ENCODE results near the gene CXCL16.

DNA sequence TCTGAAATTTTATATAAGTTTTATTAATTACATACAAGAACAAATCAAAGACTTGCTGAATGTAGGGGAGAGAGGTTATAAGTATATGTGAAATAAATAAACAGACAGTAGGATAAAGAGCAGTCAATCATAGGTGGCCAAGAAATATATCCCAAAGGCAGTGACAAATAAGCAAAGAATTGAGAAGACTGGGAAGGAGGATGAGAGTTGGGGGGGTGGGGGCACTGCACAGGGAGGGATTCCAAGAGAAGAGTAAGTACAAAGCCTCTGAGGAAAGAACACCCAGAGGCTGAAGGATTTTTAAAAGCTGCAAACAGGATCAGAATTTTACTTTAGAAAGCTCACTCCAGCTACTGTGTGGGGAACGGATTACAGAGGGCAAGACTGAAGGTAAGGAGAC lies 38.6 kb downstream of the CXCL16 start:
- TF ChIP-seq POLR2A (IDR thresholded peaks at IDR 0.05) (no peak), CTCF (IDR thresholded peaks at IDR 0.05) (no peak), EP300 (IDR thresholded peaks at IDR 0.05) (no peak)
